Ishikawa (cell line): ENCODE results near the gene ELOVL2.

Experiments
- EP300 ChIP-seq: IDR thresholded peaks from 2 replicates; pipeline ENCODE4 v1.6.1; 2012; ENCODE audit warnings: borderline replicate concordance
- FOXM1 ChIP-seq: IDR thresholded peaks from 2 replicates; pipeline ENCODE4 v1.6.1; 2012; ENCODE audit warnings: low read depth, borderline replicate concordance
- TEAD4 ChIP-seq: IDR thresholded peaks from 2 replicates; pipeline ENCODE4 v1.6.1; 2012

DNA sequence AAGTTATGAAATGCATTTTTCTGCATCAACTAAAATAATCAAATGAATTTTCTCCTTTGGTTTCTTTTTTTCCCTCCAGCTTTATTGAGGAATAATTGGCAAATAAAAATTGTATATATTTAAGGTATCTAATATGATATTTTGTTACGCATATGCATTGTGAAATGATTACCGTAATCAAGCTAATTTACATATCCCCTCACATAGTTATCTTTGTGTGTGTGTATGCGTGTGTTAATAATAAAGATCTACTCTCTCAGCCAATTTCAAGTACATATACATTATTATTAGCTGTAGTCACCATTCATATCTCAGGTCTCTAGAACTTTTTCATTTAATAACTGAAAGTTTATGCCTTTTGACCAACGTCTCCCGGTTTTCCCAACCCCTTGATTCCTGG lies 96.1 kb downstream of the ELOVL2 start:
- TF ChIP-seq EP300, result no peak
- TF ChIP-seq TEAD4, result no peak
- no peak for TF ChIP-seq FOXM1
